T-cell (primary cell): ENCODE measurements around the gene RNPEP. TPM values are rescaled to one million over a fixed set of nuclear protein-coding genes. Genes with fewer than 3 reads are reported as not detected.
"Not testable (repeated sequence)": the region's sequence is repeated elsewhere in the genome, so short reads cannot be mapped to it uniquely, and the experiment has no call there.

Source experiments
- ATAC-seq, 4 experiments: fragments of 200-7000 bp in 3 of 4; fragments of 150-1000 bp in 1 of 4; cut with Tn5 transposase; replicated peaks in 1 of 4; 1 replicate in 3 of 4; 2 replicates in 1 of 4; pipeline ENCODE4 v1.10.0; 2021; ENCODE audit warnings: moderate library complexity in 3 of 4, mild to moderate bottlenecking in 2 of 4, moderate number of reproducible peaks in 1 of 4
- CTCF ChIA-PET, 2 donors: fragments of 300-600 bp; sonication (Branson Sonifier 250); formaldehyde crosslinking; loops; one replicate each; lab custom pipeline; 2022; ENCODE audit warnings: antibody characterized with exemption in 2 of 2; lab: Charles Lee
- POLR2A ChIA-PET, 2 donors: fragments of 300-600 bp; sonication (Branson Sonifier 250); formaldehyde crosslinking; loops; one replicate each; lab custom pipeline; 2022; ENCODE audit warnings: antibody characterized with exemption in 2 of 2; lab: Charles Lee
- DNase-seq, 35 experiments: peaks; one replicate each; pipeline versions ENCODE4 v3.0.0 to v3.0.0-alpha.2; 2013 to 2023
- H3K27ac ChIP-seq: one replicate; pipeline ENCODE4 v1.5.1; 2013; ENCODE audit warnings: low read length
- H3K27me3 ChIP-seq, 2 experiments: replicated peaks in 1 of 2; 1 replicate in 1 of 2; 2 replicates in 1 of 2; pipeline versions ENCODE4 v1.6.1 to v1.7.0; 2013; ENCODE audit warnings: low read length in 1 of 2, mixed read lengths in 1 of 2; ENCODE audit not compliant: control insufficient read depth in 2 of 2, insufficient read depth in 2 of 2; ENCODE audit errors: extremely low read depth in 1 of 2
- H3K36me3 ChIP-seq, 2 donors: 1 replicate in 1 of 2; 2 replicates in 1 of 2; pipeline versions ENCODE4 v1.6.1 to v1.7.0; 2013; ENCODE audit warnings: low read length in 1 of 2; ENCODE audit not compliant: control insufficient read depth in 2 of 2, insufficient read depth in 1 of 2; ENCODE audit errors: extremely low read depth in 1 of 2
- H3K4me1 ChIP-seq, 2 experiments: 1 replicate in 1 of 2; 2 replicates in 1 of 2; pipeline versions ENCODE4 v1.6.1 to v1.7.0; 2013; ENCODE audit warnings: low read length in 2 of 2, mixed read lengths in 1 of 2; ENCODE audit not compliant: insufficient read depth in 2 of 2, control insufficient read depth in 1 of 2; ENCODE audit errors: extremely low read depth in 1 of 2
- H3K4me3 ChIP-seq, 2 donors: 1 replicate in 1 of 2; 2 replicates in 1 of 2; pipeline versions ENCODE4 v1.5.1 to v1.7.0; 2013; ENCODE audit warnings: mild to moderate bottlenecking in 2 of 2, low read length in 1 of 2, moderate library complexity in 1 of 2; ENCODE audit not compliant: control insufficient read depth in 1 of 2; ENCODE audit errors: extremely low read depth in 1 of 2
- H3K9me3 ChIP-seq: 2 replicates; pipeline ENCODE4 v1.7.0; 2013
- H3K27ac Mint-ChIP-seq, 2 donors: one replicate each; pipeline ENCODE4 v1.8.0; 2020 to 2021; ENCODE audit warnings: mild to moderate bottlenecking in 2 of 2, mixed read lengths in 2 of 2
- H3K27me3 Mint-ChIP-seq, 2 donors: one replicate each; pipeline ENCODE4 v1.8.0; 2021 to 2022; ENCODE audit warnings: mixed read lengths in 2 of 2
- H3K36me3 Mint-ChIP-seq: one replicate; pipeline ENCODE4 v1.8.0; 2021; ENCODE audit warnings: mixed read lengths
- H3K4me1 Mint-ChIP-seq, 3 donors: one replicate each; pipeline ENCODE4 v1.8.0; 2020 to 2022; ENCODE audit warnings: mixed read lengths in 3 of 3, mild to moderate bottlenecking in 1 of 3
- H3K4me3 Mint-ChIP-seq, 3 donors: one replicate each; pipeline ENCODE4 v1.8.0; 2020 to 2022; ENCODE audit warnings: mild to moderate bottlenecking in 3 of 3, mixed read lengths in 3 of 3, moderate library complexity in 3 of 3
- H3K9me3 Mint-ChIP-seq, 3 donors: one replicate each; pipeline ENCODE4 v1.8.0; 2020 to 2022; ENCODE audit warnings: mixed read lengths in 3 of 3
- WGBS: methylation state at CpG from one replicate; pipeline ENCODE4 v1.1.5; 2013; ENCODE audit warnings: missing lambda C conversion rate; ENCODE audit not compliant: insufficient coverage; 5-methylcytosine and 5-hydroxymethylcytosine counted together
- total RNA-seq, 35 experiments: library from RNA in 6 of 35; stranded (reverse) in 6 of 35; fragments of 120-200 nt in 1 of 35; gene quantifications; one replicate each; pipeline versions ENCODE4 v1.2.1 to v1.2.4 and lab custom pipeline; 2013 to 2026

Gene RNPEP
- total RNA-seq, 5 donors from 2014 or later (not counting 1 experiment from before 2014, with no cell fraction given): 20.1 to 30.4 (median 23.9) TPM

DNA sequence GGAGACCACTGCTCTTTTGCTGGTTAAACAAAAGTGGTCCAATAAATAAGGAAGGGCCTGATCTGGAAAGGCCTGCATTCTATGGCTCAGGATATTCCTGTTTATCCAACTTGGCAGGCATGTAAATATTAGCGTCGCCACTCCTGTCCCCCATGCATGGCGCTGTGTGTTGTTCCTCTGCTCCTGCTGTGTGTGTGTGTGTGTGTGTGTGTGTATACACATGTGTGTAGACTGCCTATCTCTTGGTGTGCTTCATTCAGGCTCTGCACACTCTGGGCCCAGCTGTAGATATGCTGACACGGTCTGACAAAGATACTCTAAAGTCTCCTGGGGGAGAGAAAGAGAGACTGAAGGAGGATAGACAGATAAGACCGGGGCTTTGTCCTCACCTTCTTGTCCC is 42.9 kb upstream of the RNPEP start:
- WGBS: 95% methylated on average over 3 of the region's 5 CpGs

DNA sequence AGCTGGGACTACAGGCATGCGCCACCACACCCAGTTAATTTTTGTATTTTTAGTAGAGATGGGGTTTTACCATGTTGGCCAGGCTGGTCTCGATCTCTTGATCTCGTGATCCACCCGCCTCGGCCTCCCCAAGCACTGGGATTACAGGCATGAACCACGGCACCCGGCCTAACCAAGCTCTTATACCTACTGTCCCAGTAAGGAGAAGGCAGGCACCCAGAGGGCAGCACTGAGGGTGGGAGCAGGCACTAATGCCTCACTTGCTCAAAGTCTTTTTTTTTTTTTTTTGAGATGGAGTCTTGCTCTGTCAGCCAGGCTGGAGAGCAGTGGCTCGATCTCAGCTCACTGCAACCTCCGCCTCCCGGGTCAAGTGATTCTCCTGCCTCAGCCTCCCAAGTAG is 42.1 kb upstream of the RNPEP start:
- ChIA-PET CTCF (interaction anchor here (0.6 to 0.7 kb wide), 3 partner anchors 129 to 1880 kb away, joined by 3 to 10 read pairs (median 5); no protein-coding TSS in a partner anchor), POLR2A (interaction anchor here in 1 of 2 donors (0.7 kb wide), 2 partner anchors 15 to 48 kb away, joined by 3 to 5 read pairs; no protein-coding TSS in a partner anchor)
- WGBS: 100% methylated on average over 3 of the region's 10 CpGs
- not testable (repeated sequence) for H3K9me3 ChIP-seq, H3K4me1 ChIP-seq, H3K27ac ChIP-seq, DNase-seq, H3K36me3 Mint-ChIP-seq, H3K4me3 Mint-ChIP-seq, H3K27ac Mint-ChIP-seq, ATAC-seq, H3K9me3 Mint-ChIP-seq, H3K4me3 ChIP-seq, H3K36me3 ChIP-seq, H3K4me1 Mint-ChIP-seq
- peaks cover under 1 to 34% of the 10 kb centered on the region in 2 experiments for H3K27me3 ChIP-seq
- peaks cover 27 to 31% of the 10 kb centered on the region in 2 donors for H3K27me3 Mint-ChIP-seq

More for the DNA sequence above, 42.9 kb upstream of the RNPEP start:
- Mint-ChIP-seq H3K36me3 (no peaks in the 10 kb centered on the region), H3K4me1 (no peaks in the 10 kb centered on the region), H3K4me3 (no peak overlapping the region), H3K27me3 (peaks cover 24 to 25% of the 10 kb centered on the region in 2 donors), H3K27ac (no peak overlapping the region), H3K9me3 (no peaks in the 10 kb centered on the region)
- H3K9me3 ChIP-seq: no peaks in the 10 kb centered on the region
- H3K27me3 ChIP-seq: peaks cover 0 to 30% of the 10 kb centered on the region in 2 experiments
- CTCF ChIA-PET: interaction anchor here in 1 of 2 donors (0.6 to 0.7 kb wide), 2 partner anchors 11 to 12 kb away, joined by 3 read pairs; no protein-coding TSS in a partner anchor
- no peak overlapping the region for H3K27ac ChIP-seq
- no peak for ATAC-seq
- DNase-seq: no peak
- no peaks in the 10 kb centered on the region for H3K4me1 ChIP-seq
- POLR2A ChIA-PET: interaction anchor here in 1 of 2 donors (0.6 kb wide), 2 partner anchors 93 to 1656 kb away, joined by 3 to 7 read pairs; no protein-coding TSS in a partner anchor
- no peaks in the 10 kb centered on the region for H3K36me3 ChIP-seq
- H3K4me3 ChIP-seq: no peak overlapping the region

DNA sequence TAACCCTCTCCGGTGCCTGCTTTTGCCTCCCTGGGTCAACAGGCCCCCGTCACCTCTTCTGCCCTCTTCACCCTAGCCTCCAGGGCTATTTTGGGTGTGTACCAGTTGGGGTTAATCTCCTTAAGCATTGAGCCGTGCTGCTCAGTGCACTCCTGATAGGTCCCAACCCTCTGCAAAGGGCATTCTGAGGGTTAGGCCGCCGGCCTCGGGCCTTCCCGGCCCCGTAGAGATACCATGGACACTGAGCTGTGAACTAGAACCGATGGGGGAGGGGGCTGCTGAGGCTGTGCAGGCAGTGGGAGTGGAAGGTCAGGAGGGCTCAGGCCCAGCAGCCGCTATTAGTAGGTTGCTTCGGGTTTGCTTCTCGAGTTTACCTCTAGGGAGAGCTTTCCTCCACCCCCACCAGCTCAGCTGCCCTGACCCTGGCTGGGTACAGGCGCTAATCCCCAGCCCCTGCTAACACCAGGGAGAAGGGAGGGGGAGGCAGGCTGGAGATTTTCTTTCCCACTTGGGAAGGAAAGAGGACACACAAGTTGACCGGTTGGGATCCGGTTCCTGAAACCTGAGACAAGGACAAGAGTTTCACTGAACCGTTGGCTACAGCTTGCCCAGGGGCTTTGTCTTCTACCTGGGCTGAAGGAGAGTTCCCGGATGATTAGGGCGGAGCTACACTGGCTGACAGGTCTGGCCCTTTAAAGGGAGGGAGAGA is 40.9 kb upstream of the RNPEP start:
- Mint-ChIP-seq H3K4me3 (no peak overlapping the region), H3K27ac (no peak overlapping the region), H3K36me3 (no peaks in the 10 kb centered on the region), H3K4me1 (peaks cover 8 to 12% (median 10%) of the 10 kb centered on the region in 3 donors), H3K9me3 (no peaks in the 10 kb centered on the region), H3K27me3 (peaks cover 37 to 38% of the 10 kb centered on the region in 2 donors)
- peaks cover 7 to 41% of the 10 kb centered on the region in 2 experiments for H3K27me3 ChIP-seq
- no peak for ATAC-seq
- no peak for DNase-seq
- peaks cover 0 to 7% of the 10 kb centered on the region in 2 experiments for H3K4me1 ChIP-seq
- no peak overlapping the region for H3K27ac ChIP-seq
- H3K4me3 ChIP-seq: no peak overlapping the region
- CTCF ChIA-PET: no interaction called here
- no peaks in the 10 kb centered on the region for H3K9me3 ChIP-seq
- POLR2A ChIA-PET: no interaction called here
- no peaks in the 10 kb centered on the region for H3K36me3 ChIP-seq
- WGBS: 87% methylated on average over 8 of the region's 18 CpGs

DNA sequence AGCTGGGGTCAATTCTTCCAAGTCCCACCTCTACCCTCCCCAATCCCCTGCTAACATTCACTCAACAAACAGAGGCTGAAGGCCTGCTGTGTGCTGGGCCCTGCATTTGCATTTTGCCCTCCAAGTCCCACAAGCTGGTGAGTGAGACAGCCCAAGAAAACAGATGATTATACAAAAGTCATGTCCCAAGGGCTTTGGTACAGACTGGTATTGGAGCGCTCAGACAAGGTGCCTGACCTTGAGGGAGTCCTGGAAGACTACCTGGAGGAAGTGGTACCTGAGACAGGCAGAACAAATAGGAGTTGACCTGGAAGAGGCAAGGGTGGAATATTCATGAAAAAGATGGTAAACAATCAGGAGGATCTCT is 40.3 kb upstream of the RNPEP start:
- Histone ChIP-seq H3K9me3 (no peaks in the 10 kb centered on the region), H3K4me3 (no peak overlapping the region), H3K27ac (no peak overlapping the region), H3K36me3 (no peaks in the 10 kb centered on the region), H3K4me1 (peaks cover 0 to 10% of the 10 kb centered on the region in 2 experiments), H3K27me3 (peaks cover 7 to 46% of the 10 kb centered on the region in 2 experiments)
- DNase-seq (no peak), ATAC-seq (no peak)
- 92% methylated on average over 1 of the region's 1 CpG for WGBS
- CTCF ChIA-PET: no interaction called here
- POLR2A ChIA-PET: no interaction called here
- H3K4me3 Mint-ChIP-seq: no peak overlapping the region
- H3K9me3 Mint-ChIP-seq: no peaks in the 10 kb centered on the region
- no peaks in the 10 kb centered on the region for H3K36me3 Mint-ChIP-seq
- no peak overlapping the region for H3K27ac Mint-ChIP-seq
- peaks cover 41 to 42% of the 10 kb centered on the region in 2 donors for H3K27me3 Mint-ChIP-seq
- peaks cover 12 to 17% (median 13%) of the 10 kb centered on the region in 3 donors for H3K4me1 Mint-ChIP-seq

DNA sequence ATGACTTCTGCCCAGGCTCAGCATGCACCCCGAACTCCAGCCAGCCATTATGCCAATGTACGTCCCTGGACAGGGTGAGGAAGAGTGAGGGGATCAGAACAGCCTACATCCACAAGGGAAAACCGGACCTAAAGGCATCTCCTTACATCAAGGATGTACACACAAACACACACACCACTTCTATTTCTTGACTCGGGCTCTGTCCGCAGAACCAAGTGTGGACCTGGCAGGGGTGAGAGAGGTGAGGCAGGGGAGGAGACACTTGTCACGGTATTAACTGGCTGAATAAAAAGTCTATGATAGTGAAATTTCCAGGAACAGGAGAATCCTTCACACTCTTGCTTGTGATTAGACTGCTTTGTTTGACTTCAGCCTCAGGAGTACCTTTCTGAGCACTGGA is 38.4 kb upstream of the RNPEP start:
- H3K27ac Mint-ChIP-seq: no peak overlapping the region
- H3K4me1 ChIP-seq: peaks cover 0 to 10% of the 10 kb centered on the region in 2 experiments
- no peaks in the 10 kb centered on the region for H3K36me3 ChIP-seq
- H3K27ac ChIP-seq: no peak overlapping the region
- H3K4me1 Mint-ChIP-seq: peaks cover 12 to 17% (median 13%) of the 10 kb centered on the region in 3 donors
- H3K4me3 Mint-ChIP-seq: no peak overlapping the region
- POLR2A ChIA-PET: no interaction called here
- H3K36me3 Mint-ChIP-seq: no peaks in the 10 kb centered on the region
- ATAC-seq (no peak), DNase-seq (no peak)
- no peaks in the 10 kb centered on the region for H3K9me3 ChIP-seq
- CTCF ChIA-PET: no interaction called here
- 100% methylated on average over 1 of the region's 6 CpGs for WGBS
- no peaks in the 10 kb centered on the region for H3K9me3 Mint-ChIP-seq
- H3K27me3 ChIP-seq: peaks cover 13 to 49% of the 10 kb centered on the region in 2 experiments
- H3K27me3 Mint-ChIP-seq: peaks cover 52 to 53% of the 10 kb centered on the region in 2 donors
- H3K4me3 ChIP-seq: no peak overlapping the region

DNA sequence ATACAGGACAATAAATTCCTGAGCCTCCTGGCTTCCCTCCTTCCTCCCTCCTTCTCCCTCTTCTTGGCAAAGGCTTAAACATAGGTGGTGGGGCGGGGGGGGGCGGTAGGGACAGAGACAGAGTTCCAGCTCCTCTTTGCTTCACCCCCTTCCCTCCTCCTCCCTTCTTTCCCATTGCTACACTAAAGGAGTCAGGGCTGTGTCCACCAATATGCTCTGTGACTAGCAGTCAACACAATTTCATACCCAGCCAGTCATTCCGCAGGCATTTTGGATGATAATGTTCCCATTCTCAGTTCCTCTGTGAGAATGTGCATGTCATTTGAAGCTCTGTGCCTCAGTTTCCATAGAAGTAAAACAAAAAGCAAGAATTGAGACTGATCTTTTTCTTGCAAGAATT is 37.8 kb upstream of the RNPEP start:
- 83% methylated on average over 1 of the region's 3 CpGs for WGBS
- ChIA-PET POLR2A (no interaction called here), CTCF (interaction anchor here in 1 of 2 donors (0.6 kb wide), 1 partner anchor 433 kb away, joined by 6 read pairs; no protein-coding TSS in a partner anchor)
- Histone ChIP-seq H3K36me3 (no peaks in the 10 kb centered on the region), H3K27me3 (peaks cover 13 to 52% of the 10 kb centered on the region in 2 experiments), H3K9me3 (no peaks in the 10 kb centered on the region), H3K27ac (no peak overlapping the region), H3K4me3 (no peak overlapping the region), H3K4me1 (peaks cover 0 to 10% of the 10 kb centered on the region in 2 experiments)
- peaks cover 12 to 17% (median 13%) of the 10 kb centered on the region in 3 donors for H3K4me1 Mint-ChIP-seq
- H3K4me3 Mint-ChIP-seq: no peak overlapping the region
- H3K36me3 Mint-ChIP-seq: no peaks in the 10 kb centered on the region
- no peaks in the 10 kb centered on the region for H3K9me3 Mint-ChIP-seq
- ATAC-seq (no peak), DNase-seq (no peak)
- H3K27me3 Mint-ChIP-seq: peaks cover 53 to 54% of the 10 kb centered on the region in 2 donors
- no peak overlapping the region for H3K27ac Mint-ChIP-seq
